Measurements from ENCODE around the gene TMEM87B. TPM values are rescaled to one million over a fixed set of nuclear protein-coding genes. Genes with fewer than 3 reads are reported as not detected.
"Not testable (repeated sequence)": the region's sequence is repeated elsewhere in the genome, so short reads cannot be mapped to it uniquely, and the experiment has no call there.

The TMEM87B gene
- total RNA-seq, 1 donor from 2014 or later: 36.3 TPM

- DNase-seq (ENCODE audit: low spot score): no peak
Observed at GRCh38 chr2:112129060-112129459, 74.0 kb downstream of the TMEM87B start.

- no peak for DNase-seq (ENCODE audit: low spot score)
Observed at GRCh38 chr2:112133344-112133743, 78.3 kb downstream of the TMEM87B start.

- no peak for DNase-seq (ENCODE audit: low spot score)
Observed at GRCh38 chr2:112134120-112134519, 79.1 kb downstream of the TMEM87B start.

GRCh38 chr2:112136096-112136495 lies 81.0 kb downstream of the TMEM87B start:
- no peak for DNase-seq (ENCODE audit: low spot score)

GRCh38 chr2:112137516-112138158 lies 82.6 kb downstream of the TMEM87B start:
- no peak for DNase-seq (ENCODE audit: low spot score)

GRCh38 chr2:112138159-112139032 lies 83.3 kb downstream of the TMEM87B start, which contains the start of gene FBLN7:
Gene FBLN7 (plus strand): TSS chr2:112138385. CDS start chr2:112138656, 271 bp downstream.
- DNase-seq (ENCODE audit: low spot score): no peak

- not testable (repeated sequence) for DNase-seq (ENCODE audit: low spot score)
Observed at GRCh38 chr2:112139033-112139614, 84.1 kb downstream of the TMEM87B start.

GRCh38 chr2:112139661-112140204 lies 84.7 kb downstream of the TMEM87B start:
- DNase-seq (ENCODE audit: low spot score): not testable (repeated sequence)

- no peak for DNase-seq (ENCODE audit: low spot score)
Observed at GRCh38 chr2:112140205-112140802, 85.2 kb downstream of the TMEM87B start.

- no peak for DNase-seq (ENCODE audit: low spot score)
Observed at GRCh38 chr2:112140899-112141625, 86.0 kb downstream of the TMEM87B start.

GRCh38 chr2:112141626-112142007 lies 86.5 kb downstream of the TMEM87B start:
- DNase-seq (ENCODE audit: low spot score): no peak

GRCh38 chr2:112142525-112143078 lies 87.5 kb downstream of the TMEM87B start:
- no peak for DNase-seq (ENCODE audit: low spot score)

- no peak for DNase-seq (ENCODE audit: low spot score)
Observed at GRCh38 chr2:112143150-112143549, 88.1 kb downstream of the TMEM87B start.

GRCh38 chr2:112144966-112145365 lies 89.9 kb downstream of the TMEM87B start:
- DNase-seq (ENCODE audit: low spot score): no peak

- no peak for DNase-seq (ENCODE audit: low spot score)
Observed at GRCh38 chr2:112147382-112148168, 92.5 kb downstream of the TMEM87B start.

GRCh38 chr2:112148477-112148876 lies 93.4 kb downstream of the TMEM87B start:
- no peak for DNase-seq (ENCODE audit: low spot score)

GRCh38 chr2:112149194-112149593 lies 94.1 kb downstream of the TMEM87B start:
- no peak for DNase-seq (ENCODE audit: low spot score)

- DNase-seq (ENCODE audit: low spot score): no peak
Observed at GRCh38 chr2:112149866-112150435, 94.9 kb downstream of the TMEM87B start.

- DNase-seq (ENCODE audit: low spot score): peak; percentile 29
Observed at GRCh38 chr2:112150447-112150846, 95.4 kb downstream of the TMEM87B start.

- DNase-seq (ENCODE audit: low spot score): no peak
Observed at GRCh38 chr2:112150851-112151250, 95.8 kb downstream of the TMEM87B start.

Measured in mucosa of gallbladder (tissue), 1 donor.